ENCODE measurements around the gene CRAT. TPM values are rescaled to one million over a fixed set of nuclear protein-coding genes. Genes with fewer than 3 reads are reported as not detected.

Gene CRAT
- total and polyA plus RNA-seq, 2 experiments from 2014 or later: 4.6 to 9.9 TPM

- TF ChIP-seq ZNF462 (CRISPR knock-in tag; IDR thresholded peaks at IDR 0.05): no peak
- TF ChIP-seq CTCF (conservative IDR thresholded peaks at IDR 0.05; ENCODE audit: low read depth in 2 of 2): no peak
- no peak for TF ChIP-seq NANOG (IDR thresholded peaks at IDR 0.05; ENCODE audit: borderline replicate concordance)
These were observed 40.1 kb upstream of the CRAT start (continued) for GRCh38 chr9:129150672-129151211.

GRCh38 chr9:129150122-129150521, 39.5 kb upstream of the CRAT start:
- Histone ChIP-seq H3F3A (replicated peaks; ENCODE audit: low read depth) (no peaks in the 10 kb centered on the region), H3K4me3 (no peak overlapping the region), H3K9me2 (ENCODE audit: insufficient read depth) (no peaks in the 10 kb centered on the region), H3K4me1 (ENCODE audit: insufficient read depth) (peaks cover 16% of the 10 kb centered on the region; the same call in 1 of the 2 replicates), H3K4me2 (no peak overlapping the region), H3K79me2 (replicated peaks; ENCODE audit: insufficient read depth) (no peaks in the 10 kb centered on the region), H4K20me1 (replicated peaks; ENCODE audit: insufficient read depth) (peaks cover 9% of the 10 kb centered on the region), H2AFZ (no peak overlapping the region), H3K27ac (ENCODE audit: low read depth) (no peak overlapping the region), H3K36me3 (ENCODE audit: insufficient read depth) (no peaks in the 10 kb centered on the region; the same call in 1 of the 2 replicates), H3K27me3 (ENCODE audit: insufficient read depth) (no peaks in the 10 kb centered on the region)
- no peak for ATAC-seq
- Mint-ChIP-seq H3K4me1 (peaks cover 23% of the 10 kb centered on the region), H3K27me3 (ENCODE audit: insufficient read depth, low read depth, poor library complexity) (peaks cover 10% of the 10 kb centered on the region), H3K4me3 (no peak overlapping the region), H3K27ac (no peak overlapping the region), H3K9me3 (no peaks in the 10 kb centered on the region), H3K36me3 (ENCODE audit: low read depth) (peaks cover 20% of the 10 kb centered on the region)
- no peak for DNase-seq (ENCODE audit: low spot score)
- no peak for TF ChIP-seq CREB1 (CRISPR knock-in tag; IDR thresholded peaks at IDR 0.05; ENCODE audit: low read depth)
- no peak for TF ChIP-seq ETS1 (IDR thresholded peaks at IDR 0.05)
- TF ChIP-seq EZH2phosphoT487 (IDR thresholded peaks at IDR 0.05; ENCODE audit: unreplicated experiment): no peak
- no peak for TF ChIP-seq NANOG (IDR thresholded peaks at IDR 0.05; ENCODE audit: borderline replicate concordance)
- no peak for TF ChIP-seq JUNB (IDR thresholded peaks at IDR 0.05; ENCODE audit: unreplicated experiment)

All from GM23338 (cell line).